ENCODE data around the gene PRND.

DNA sequence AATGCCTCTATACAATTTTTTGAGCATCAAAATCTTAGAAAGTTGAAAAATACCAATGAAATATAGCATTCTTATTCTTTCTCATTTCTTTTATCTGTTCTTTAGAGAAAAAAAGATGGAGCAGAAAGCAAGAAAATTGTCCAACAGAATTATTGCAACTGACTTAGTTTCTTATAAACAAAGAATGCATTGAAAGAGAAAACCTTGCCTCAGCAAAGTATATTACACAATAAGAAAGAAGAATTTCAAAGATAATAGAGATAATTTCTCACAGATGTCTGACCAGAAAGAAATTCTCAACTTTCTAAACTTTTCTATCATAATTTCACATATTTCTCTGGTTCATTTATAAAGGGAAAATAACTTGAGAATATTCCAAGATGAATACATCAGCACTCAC is 47.0 kb upstream of the PRND start:
- TF ChIP-seq, protein P1, sequence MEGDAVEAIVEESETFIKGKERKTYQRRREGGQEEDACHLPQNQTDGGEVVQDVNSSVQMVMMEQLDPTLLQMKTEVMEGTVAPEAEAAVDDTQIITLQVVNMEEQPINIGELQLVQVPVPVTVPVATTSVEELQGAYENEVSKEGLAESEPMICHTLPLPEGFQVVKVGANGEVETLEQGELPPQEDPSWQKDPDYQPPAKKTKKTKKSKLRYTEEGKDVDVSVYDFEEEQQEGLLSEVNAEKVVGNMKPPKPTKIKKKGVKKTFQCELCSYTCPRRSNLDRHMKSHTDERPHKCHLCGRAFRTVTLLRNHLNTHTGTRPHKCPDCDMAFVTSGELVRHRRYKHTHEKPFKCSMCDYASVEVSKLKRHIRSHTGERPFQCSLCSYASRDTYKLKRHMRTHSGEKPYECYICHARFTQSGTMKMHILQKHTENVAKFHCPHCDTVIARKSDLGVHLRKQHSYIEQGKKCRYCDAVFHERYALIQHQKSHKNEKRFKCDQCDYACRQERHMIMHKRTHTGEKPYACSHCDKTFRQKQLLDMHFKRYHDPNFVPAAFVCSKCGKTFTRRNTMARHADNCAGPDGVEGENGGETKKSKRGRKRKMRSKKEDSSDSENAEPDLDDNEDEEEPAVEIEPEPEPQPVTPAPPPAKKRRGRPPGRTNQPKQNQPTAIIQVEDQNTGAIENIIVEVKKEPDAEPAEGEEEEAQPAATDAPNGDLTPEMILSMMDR (IDR thresholded peaks at IDR 0.05): no peak
- no peak for TF ChIP-seq POLR2A (IDR thresholded peaks at IDR 0.05)
